HepG2 (cell line): ENCODE data around the gene ZNF512B. TPM values are rescaled to one million over a fixed set of nuclear protein-coding genes. Genes with fewer than 3 reads are reported as not detected.

Experiments used
- AHDC1 ChIP-seq: sonication (generic); formaldehyde crosslinking; IDR thresholded peaks from 2 replicates; pipeline ENCODE4 v1.5.1; 2020; ENCODE audit warnings: mild to moderate bottlenecking, missing genetic modification reagents, borderline replicate concordance
- DMTF1 ChIP-seq: sonication (generic); formaldehyde crosslinking; IDR thresholded peaks from 2 replicates; pipeline ENCODE4 v1.4.0; 2020; ENCODE audit warnings: mild to moderate bottlenecking, missing genetic modification reagents
- GATAD2A ChIP-seq: IDR thresholded peaks from 2 replicates; pipeline ENCODE4 v1.6.1; 2016
- GMEB1 ChIP-seq: sonication (generic); formaldehyde crosslinking; IDR thresholded peaks from 2 replicates; pipeline ENCODE4 v1.5.1; 2020; ENCODE audit warnings: missing genetic modification reagents, mild to moderate bottlenecking, borderline replicate concordance
- HIVEP1 ChIP-seq: sonication (generic); formaldehyde crosslinking; IDR thresholded peaks from 2 replicates; pipeline ENCODE4 v1.4.0; 2020; ENCODE audit warnings: mild to moderate bottlenecking, missing genetic modification reagents
- IRF9 ChIP-seq: sonication (generic); formaldehyde crosslinking; IDR thresholded peaks from 2 replicates; pipeline ENCODE4 v1.8.0; 2022; ENCODE audit warnings: missing genetic modification reagents, mild to moderate bottlenecking, borderline replicate concordance
- KLF11 ChIP-seq: IDR thresholded peaks from 2 replicates; pipeline ENCODE4 v1.6.1; 2016; ENCODE audit warnings: missing compliant biosample characterization
- PHF8 ChIP-seq: sonication (generic); formaldehyde crosslinking; IDR thresholded peaks from 2 replicates; pipeline ENCODE4 v1.5.0; 2020; ENCODE audit warnings: missing genetic modification reagents
- PPARG ChIP-seq: conservative IDR thresholded peaks from 2 replicates; pipeline ENCODE4 v1.6.1; 2016; ENCODE audit warnings: missing biosample characterization, missing genetic modification reagents
- RXRA ChIP-seq: sonication (generic); formaldehyde crosslinking; IDR thresholded peaks from 2 replicates; pipeline ENCODE4 v1.5.1; 2020; ENCODE audit warnings: missing genetic modification reagents
- SMAD1 ChIP-seq: sonication (generic); formaldehyde crosslinking; IDR thresholded peaks from 2 replicates; pipeline ENCODE4 v1.4.0; 2020; ENCODE audit warnings: missing genetic modification reagents, low read depth, mild to moderate bottlenecking, borderline replicate concordance
- ZBTB38 ChIP-seq: sonication (generic); formaldehyde crosslinking; IDR thresholded peaks from 2 replicates; pipeline ENCODE4 v1.5.1; 2020; ENCODE audit warnings: mild to moderate bottlenecking, missing genetic modification reagents
- ZFX ChIP-seq: sonication (generic); formaldehyde crosslinking; IDR thresholded peaks from 2 replicates; pipeline ENCODE4 v1.4.0; 2020; ENCODE audit warnings: mild to moderate bottlenecking, low read depth, missing genetic modification reagents, moderate library complexity
- ZNF121 ChIP-seq: sonication (generic); formaldehyde crosslinking; IDR thresholded peaks from 2 replicates; pipeline ENCODE4 v1.5.0; 2020; ENCODE audit warnings: mild to moderate bottlenecking, missing genetic modification reagents
- ZNF430 ChIP-seq: sonication (generic); formaldehyde crosslinking; IDR thresholded peaks from 2 replicates; pipeline ENCODE4 v1.9.0; 2021; ENCODE audit warnings: mild to moderate bottlenecking, missing genetic modification reagents
- ZNF451 ChIP-seq: sonication (generic); formaldehyde crosslinking; IDR thresholded peaks from 2 replicates; pipeline ENCODE4 v1.5.0; 2020; ENCODE audit warnings: mild to moderate bottlenecking, missing genetic modification reagents
- polyA plus RNA-seq, 8 experiments: library from polyadenylated mRNA; depleted of rRNA in 3 of 8; stranded (reverse) in 7 of 8; unstranded in 1 of 8; fragments of >200 nt; fragmentation: Illumina TruSeq in 4 of 8; extraction: Trizol in 4 of 8; gene quantifications; 2 replicates each; pipeline versions ENCODE4 v1.2.1 to v1.2.3, GENCODE V29; 2011 to 2016; ENCODE audit warnings: low read depth in 4 of 8, missing spikeins in 1 of 8, mixed read lengths in 1 of 8; ENCODE audit not compliant: insufficient read depth in 1 of 8
- total RNA-seq, 5 experiments: library from RNA; depleted of rRNA; stranded (reverse); fragments of >200 nt; fragmentation: Illumina TruSeq; extraction: Trizol; gene quantifications; 2 replicates each; pipeline ENCODE4 v1.2.3, GENCODE V29; 2016; ENCODE audit warnings: low read depth in 1 of 5

The ZNF512B gene
- total and polyA plus RNA-seq, 2 of the 13 experiments (the other 11 are each of a cell fraction or from before 2014, with no cell fraction given) = 11.5 to 30.6 TPM

- TF ChIP-seq PHF8 = peak; percentile 73
- 0 out of 2 replicates have a peak, but pooled peaks have one; percentile 45 for TF ChIP-seq DMTF1
- TF ChIP-seq IRF9 = peak; percentile 85; the same call in 1 of the 2 replicates
- TF ChIP-seq SMAD1 (CRISPR knock-in tag) = no peak; the same call in 1 of the 2 replicates
- TF ChIP-seq ZNF121 (CRISPR knock-in tag) = peak; percentile 75
- TF ChIP-seq ZBTB38 (CRISPR knock-in tag) = 0 out of 2 replicates have a peak, but pooled peaks have one; percentile 32
- TF ChIP-seq ZNF430 (CRISPR knock-in tag) = peak; percentile 92; the same call in 1 of the 2 replicates
- TF ChIP-seq GMEB1 (CRISPR knock-in tag) = 0 out of 2 replicates have a peak, but pooled peaks have one; percentile 21
- peak; percentile 76 for TF ChIP-seq PPARG
- no peak for TF ChIP-seq KLF11 (CRISPR knock-in tag)
- peak; percentile 92 for TF ChIP-seq HIVEP1 (CRISPR knock-in tag)
- no peak for TF ChIP-seq AHDC1 (CRISPR knock-in tag)
- TF ChIP-seq RXRA (CRISPR knock-in tag) = peak; percentile 87
- 0 out of 2 replicates have a peak, but pooled peaks have one; percentile 53 for TF ChIP-seq ZNF451 (CRISPR knock-in tag)
- TF ChIP-seq ZFX (CRISPR knock-in tag) = peak; percentile 85
- peak; percentile 87 for TF ChIP-seq GATAD2A (CRISPR knock-in tag)
These were observed 586 bp downstream of the ZNF512B start (continued) for GRCh38 chr20:63968928-63969760.
